OCI-LY7 (cell line): ENCODE measurements around the gene NDUFB5.
"Not testable (repeated sequence)": the region's sequence is repeated elsewhere in the genome, so short reads cannot be mapped to it uniquely, and the experiment has no call there.

Experiments
- EZH2phosphoT487 ChIP-seq: fragments of 200-600 bp; sonication (generic); IDR thresholded peaks from 2 replicates; pipeline ENCODE4 v1.6.1; 2018; ENCODE audit warnings: low read depth, borderline replicate concordance, mild to moderate bottlenecking, mixed run types, antibody characterized with exemption, low read length, moderate library complexity, mixed read lengths
- TF ChIP-seq, protein P1 (sequence below): fragments of 200-600 bp; sonication (generic); conservative IDR thresholded peaks from 2 replicates; pipeline ENCODE4 v1.5.1; 2014; ENCODE audit warnings: mild to moderate bottlenecking, antibody characterized with exemption, low read length, moderate library complexity, mixed read lengths

DNA sequence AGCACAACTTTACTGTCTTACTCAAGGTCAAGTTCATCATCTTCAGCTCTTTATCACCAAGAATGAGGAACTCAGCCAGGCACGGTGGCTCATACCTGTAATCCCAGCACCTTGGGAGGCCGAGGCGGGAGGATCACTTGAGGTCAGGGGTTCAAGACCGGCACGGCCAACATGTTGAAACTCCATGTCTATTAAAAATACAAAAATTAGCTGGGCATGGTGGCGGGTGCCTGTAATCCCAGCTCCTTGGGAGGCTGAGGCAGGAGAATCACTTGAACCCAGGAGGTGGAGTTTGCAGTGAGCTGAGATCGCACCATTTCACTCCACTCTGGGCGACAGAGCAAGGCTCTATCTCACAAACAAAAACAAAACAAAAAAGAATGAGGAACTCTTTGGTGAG is 39.2 kb downstream of the NDUFB5 start:
- TF ChIP-seq, protein P1, sequence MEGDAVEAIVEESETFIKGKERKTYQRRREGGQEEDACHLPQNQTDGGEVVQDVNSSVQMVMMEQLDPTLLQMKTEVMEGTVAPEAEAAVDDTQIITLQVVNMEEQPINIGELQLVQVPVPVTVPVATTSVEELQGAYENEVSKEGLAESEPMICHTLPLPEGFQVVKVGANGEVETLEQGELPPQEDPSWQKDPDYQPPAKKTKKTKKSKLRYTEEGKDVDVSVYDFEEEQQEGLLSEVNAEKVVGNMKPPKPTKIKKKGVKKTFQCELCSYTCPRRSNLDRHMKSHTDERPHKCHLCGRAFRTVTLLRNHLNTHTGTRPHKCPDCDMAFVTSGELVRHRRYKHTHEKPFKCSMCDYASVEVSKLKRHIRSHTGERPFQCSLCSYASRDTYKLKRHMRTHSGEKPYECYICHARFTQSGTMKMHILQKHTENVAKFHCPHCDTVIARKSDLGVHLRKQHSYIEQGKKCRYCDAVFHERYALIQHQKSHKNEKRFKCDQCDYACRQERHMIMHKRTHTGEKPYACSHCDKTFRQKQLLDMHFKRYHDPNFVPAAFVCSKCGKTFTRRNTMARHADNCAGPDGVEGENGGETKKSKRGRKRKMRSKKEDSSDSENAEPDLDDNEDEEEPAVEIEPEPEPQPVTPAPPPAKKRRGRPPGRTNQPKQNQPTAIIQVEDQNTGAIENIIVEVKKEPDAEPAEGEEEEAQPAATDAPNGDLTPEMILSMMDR: not testable (repeated sequence)
- not testable (repeated sequence) for TF ChIP-seq EZH2phosphoT487
